Gastrocnemius medialis (tissue), 4 donors: Measurements from ENCODE around the gene RPS15. TPM values are rescaled to one million over a fixed set of nuclear protein-coding genes. Genes with fewer than 3 reads are reported as not detected.

Experiments
- ATAC-seq, 2 donors: fragments of 150-250 bp; one replicate each; pipeline ENCODE4 v1.9.1; 2016
- DNase-seq, 2 donors: peaks; one replicate each; pipeline ENCODE4 v3.0.0-alpha.2; 2019
- H3K27ac ChIP-seq, 4 donors: fragments of 200-600 bp; sonication (generic); 1 replicate in 1 of 4; 2 replicates in 3 of 4; pipeline ENCODE4 v1.5.1; 2016 to 2018; ENCODE audit warnings: mild to moderate bottlenecking in 2 of 4, moderate library complexity in 1 of 4
- H3K27me3 ChIP-seq, 3 donors: fragments of 200-600 bp; sonication (generic) in 2 of 3; 1 replicate in 1 of 3; 2 replicates in 2 of 3; pipeline versions ENCODE4 v1.5.1 to v1.6.0; 2016 to 2019; ENCODE audit warnings: mild to moderate bottlenecking in 1 of 3, moderate library complexity in 1 of 3
- H3K36me3 ChIP-seq, 2 donors: fragments of 200-600 bp; sonication (generic) in 1 of 2; one replicate each; pipeline ENCODE4 v1.5.1; 2017 to 2018
- H3K4me1 ChIP-seq, 2 donors: fragments of 200-600 bp; sonication (generic) in 1 of 2; one replicate each; pipeline ENCODE4 v1.5.1; 2016 to 2017; ENCODE audit warnings: mild to moderate bottlenecking in 2 of 2
- H3K4me3 ChIP-seq, 4 donors: fragments of 200-600 bp; sonication (generic) in 3 of 4; 1 replicate in 1 of 4; 2 replicates in 3 of 4; pipeline ENCODE4 v1.5.1; 2016 to 2019; ENCODE audit warnings: mild to moderate bottlenecking in 2 of 4
- H3K9me3 ChIP-seq, 3 donors: fragments of 200-600 bp; sonication (generic) in 2 of 3; 1 replicate in 1 of 3; 2 replicates in 2 of 3; pipeline ENCODE4 v1.5.1; 2016 to 2019
- CTCF ChIP-seq, 5 experiments: fragments of 450-650 bp in 3 of 5; fragments of 200-600 bp in 2 of 5; sonication (generic) in 2 of 5; IDR thresholded peaks in 4 of 5; conservative IDR thresholded peaks in 1 of 5; 1 replicate in 4 of 5; 2 replicates in 1 of 5; pipeline ENCODE4 v1.5.1; 2016 to 2019; ENCODE audit warnings: antibody characterized with exemption in 5 of 5, mild to moderate bottlenecking in 3 of 5, moderate library complexity in 3 of 5
- POLR2A ChIP-seq, 2 donors: fragments of 450-650 bp; IDR thresholded peaks; one replicate each; pipeline ENCODE4 v1.6.1; 2017; ENCODE audit warnings: antibody characterized with exemption in 2 of 2, mild to moderate bottlenecking in 2 of 2, moderate library complexity in 2 of 2
- in situ Hi-C, 4 donors: fragments of 200-750 bp; cut with MboI; loops; one replicate each; pipeline versions ENCODE4 v1.15.0 to v1.8.0; 2017; ENCODE audit warnings: low sequenced_read_pairs in 4 of 4
- intact Hi-C: fragments of 100-400 bp; cut with DNase I; formaldehyde crosslinking; loops from one replicate; pipeline ENCODE4 v1.15.1; 2023; ENCODE audit warnings: low total_unique reads
- total RNA-seq, 4 donors: library from RNA; depleted of rRNA; stranded (reverse); fragments of >200 nt; gene quantifications; one replicate each; pipeline versions ENCODE4 v1.1.0 to v1.2.3, GENCODE V29; 2016

The RPS15 gene
- total RNA-seq, 4 donors from 2014 or later = 2,323 to 3,835 (median 2,607) TPM

DNA sequence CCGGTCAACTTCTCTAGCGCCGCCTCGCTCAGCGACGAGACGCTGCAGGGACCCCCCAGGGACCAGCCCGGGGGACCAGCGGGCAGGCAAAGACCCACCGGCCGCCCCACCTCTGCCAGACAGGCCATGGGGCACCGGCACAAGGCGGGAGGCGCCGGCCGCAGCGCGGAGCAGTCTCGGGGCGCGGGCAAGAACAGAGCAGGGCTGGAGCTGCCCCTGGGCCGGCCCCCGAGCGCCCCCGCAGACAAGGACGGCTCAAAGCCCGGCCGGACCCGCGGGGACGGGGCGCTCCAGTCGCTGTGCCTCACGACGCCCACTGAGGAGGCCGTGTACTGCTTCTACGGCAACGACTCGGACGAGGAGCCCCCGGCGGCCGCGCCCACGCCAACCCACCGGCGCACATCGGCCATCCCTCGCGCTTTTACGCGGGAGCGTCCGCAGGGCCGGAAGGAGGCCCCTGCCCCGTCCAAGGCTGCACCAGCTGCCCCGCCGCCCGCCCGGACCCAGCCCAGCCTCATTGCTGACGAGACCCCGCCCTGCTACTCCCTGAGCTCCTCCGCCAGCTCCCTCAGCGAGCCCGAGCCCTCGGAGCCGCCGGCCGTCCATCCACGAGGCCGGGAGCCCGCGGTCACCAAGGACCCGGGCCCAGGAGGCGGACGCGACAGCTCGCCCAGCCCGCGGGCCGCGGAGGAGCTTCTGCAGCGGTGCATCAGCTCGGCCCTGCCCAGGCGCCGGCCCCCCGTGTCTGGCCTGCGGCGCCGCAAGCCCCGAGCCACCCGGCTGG lies 29.5 kb downstream of the RPS15 start:
- Histone ChIP-seq H3K36me3 (no peaks in the 10 kb centered on the region), H3K4me1 (peaks cover 11 to 41% of the 10 kb centered on the region in 2 donors), H3K9me3 (no peaks in the 10 kb centered on the region), H3K27ac (no peak overlapping the region), H3K27me3 (peaks cover 69 to 76% (median 69%) of the 10 kb centered on the region in 3 donors), H3K4me3 (peak overlapping the region in 1 of 4 donors; percentile 28)
- DNase-seq (no peak), ATAC-seq (no peak)
- in situ Hi-C loops = no loop called here
- intact Hi-C loops = no loop called here
- TF ChIP-seq POLR2A (IDR thresholded peaks at IDR 0.05) = no peak
- no peak for TF ChIP-seq CTCF (IDR thresholded peaks at IDR 0.05 in 4 of 5, conservative IDR thresholded peaks at IDR 0.05 in 1 of 5)

- intact Hi-C loops (no loop called here), in situ Hi-C loops (no loop called here)
- peak overlapping the region in 3 of 4 donors; percentile 5 to 28 (median 24) for H3K4me3 ChIP-seq
- H3K36me3 ChIP-seq = no peaks in the 10 kb centered on the region
- no peak overlapping the region for H3K27ac ChIP-seq
- H3K9me3 ChIP-seq = no peaks in the 10 kb centered on the region
- H3K27me3 ChIP-seq = peaks cover 75 to 76% (median 75%) of the 10 kb centered on the region in 3 donors
- DNase-seq (no peak), ATAC-seq (no peak)
- no peak for TF ChIP-seq POLR2A (IDR thresholded peaks at IDR 0.05)
- no peak for TF ChIP-seq CTCF (IDR thresholded peaks at IDR 0.05 in 4 of 5, conservative IDR thresholded peaks at IDR 0.05 in 1 of 5)
- H3K4me1 ChIP-seq = peaks cover 11 to 44% of the 10 kb centered on the region in 2 donors
Observed at GRCh38 chr19:1468274-1468820, 30.2 kb downstream of the RPS15 start.

GRCh38 chr19:1468821-1469254 lies 30.6 kb downstream of the RPS15 start:
- Histone ChIP-seq H3K9me3 (no peaks in the 10 kb centered on the region), H3K4me1 (peaks cover 11 to 44% of the 10 kb centered on the region in 2 donors), H3K27me3 (peaks cover 79 to 80% (median 80%) of the 10 kb centered on the region in 3 donors), H3K27ac (no peak overlapping the region), H3K36me3 (no peaks in the 10 kb centered on the region), H3K4me3 (peak overlapping the region in 3 of 4 donors; percentile 5 to 28 (median 24))
- no peak for DNase-seq
- ATAC-seq = no peak
- intact Hi-C loops = no loop called here
- TF ChIP-seq CTCF (IDR thresholded peaks at IDR 0.05 in 4 of 5, conservative IDR thresholded peaks at IDR 0.05 in 1 of 5) (no peak), POLR2A (IDR thresholded peaks at IDR 0.05) (no peak)
- in situ Hi-C loops = no loop called here

DNA sequence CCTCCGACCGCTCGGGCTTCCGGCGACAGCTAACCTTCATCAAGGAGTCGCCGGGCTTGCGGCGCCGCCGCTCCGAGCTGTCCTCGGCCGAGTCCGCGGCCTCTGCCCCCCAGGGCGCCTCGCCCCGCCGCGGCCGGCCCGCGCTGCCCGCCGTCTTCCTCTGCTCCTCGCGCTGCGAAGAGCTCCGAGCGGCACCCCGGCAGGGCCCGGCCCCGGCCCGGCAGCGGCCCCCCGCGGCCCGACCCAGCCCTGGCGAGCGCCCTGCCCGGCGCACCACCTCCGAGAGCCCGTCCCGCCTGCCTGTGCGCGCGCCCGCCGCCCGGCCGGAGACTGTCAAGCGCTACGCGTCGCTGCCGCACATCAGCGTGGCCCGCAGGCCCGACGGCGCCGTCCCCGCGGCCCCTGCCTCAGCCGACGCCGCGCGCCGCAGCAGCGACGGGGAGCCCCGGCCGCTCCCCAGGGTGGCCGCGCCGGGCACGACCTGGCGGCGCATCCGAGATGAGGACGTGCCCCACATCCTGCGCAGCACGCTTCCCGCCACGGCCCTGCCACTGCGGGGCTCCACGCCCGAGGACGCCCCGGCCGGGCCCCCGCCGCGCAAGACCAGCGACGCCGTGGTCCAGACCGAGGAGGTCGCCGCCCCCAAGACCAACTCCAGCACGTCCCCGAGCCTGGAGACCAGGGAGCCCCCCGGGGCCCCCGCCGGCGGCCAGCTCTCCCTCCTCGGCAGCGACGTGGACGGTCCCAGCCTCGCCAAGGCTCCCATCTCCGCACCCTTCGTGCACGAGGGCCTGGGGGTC lies 31.3 kb downstream of the RPS15 start:
- DNase-seq (no peak), ATAC-seq (no peak)
- peaks cover 11 to 49% of the 10 kb centered on the region in 2 donors for H3K4me1 ChIP-seq
- no peak overlapping the region for H3K27ac ChIP-seq
- intact Hi-C loops = no loop called here
- in situ Hi-C loops = no loop called here
- no peaks in the 10 kb centered on the region for H3K9me3 ChIP-seq
- TF ChIP-seq POLR2A (IDR thresholded peaks at IDR 0.05) = no peak
- H3K4me3 ChIP-seq = peak overlapping the region; percentile 26 to 52 (median 42)
- H3K36me3 ChIP-seq = no peaks in the 10 kb centered on the region
- peaks cover 77 to 78% (median 78%) of the 10 kb centered on the region in 3 donors for H3K27me3 ChIP-seq

- no peak overlapping the region for H3K27ac ChIP-seq
- H3K9me3 ChIP-seq = no peaks in the 10 kb centered on the region
- DNase-seq = no peak
- ATAC-seq = no peak
- no peaks in the 10 kb centered on the region for H3K36me3 ChIP-seq
- in situ Hi-C loops (no loop called here), intact Hi-C loops (no loop called here)
- H3K27me3 ChIP-seq = peaks cover 72 to 78% (median 74%) of the 10 kb centered on the region in 3 donors
- TF ChIP-seq POLR2A (IDR thresholded peaks at IDR 0.05) (no peak), CTCF (IDR thresholded peaks at IDR 0.05 in 4 of 5, conservative IDR thresholded peaks at IDR 0.05 in 1 of 5) (no peak)
- peak overlapping the region; percentile 26 to 52 (median 42) for H3K4me3 ChIP-seq
- H3K4me1 ChIP-seq = peaks cover 11 to 49% of the 10 kb centered on the region in 2 donors
Observed at GRCh38 chr19:1470055-1470304, 31.8 kb downstream of the RPS15 start.
